Central memory CD8-positive, alpha-beta T cell (primary cell): ENCODE results near the gene C1orf174.

ENCODE experiments used
- ATAC-seq: fragments of 150-1000 bp; cut with Tn5 transposase; replicated peaks from 2 replicates; pipeline ENCODE4 v1.10.0; 2022; ENCODE audit warnings: mild to moderate bottlenecking, moderate FRiP score, moderate number of reproducible peaks; ENCODE audit not compliant: poor library complexity, severe bottlenecking; ENCODE audit errors: extremely low read depth
- DNase-seq, 2 donors: peaks; one replicate each; pipeline ENCODE4 v3.0.0; 2021; ENCODE audit warnings: low spot score in 2 of 2
- H3K27ac Mint-ChIP-seq: one replicate; pipeline ENCODE4 v1.8.0; 2022; ENCODE audit warnings: low read depth, mild to moderate bottlenecking, moderate library complexity, mixed read lengths
- H3K27me3 Mint-ChIP-seq: one replicate; pipeline ENCODE4 v1.8.0; 2022; ENCODE audit warnings: mixed read lengths
- H3K36me3 Mint-ChIP-seq: one replicate; pipeline ENCODE4 v1.8.0; 2022; ENCODE audit warnings: mild to moderate bottlenecking, moderate library complexity, mixed read lengths; ENCODE audit not compliant: insufficient read depth
- H3K4me1 Mint-ChIP-seq: one replicate; pipeline ENCODE4 v1.8.0; 2022; ENCODE audit warnings: mixed read lengths
- H3K4me3 Mint-ChIP-seq: one replicate; pipeline ENCODE4 v1.8.0; 2022; ENCODE audit warnings: mild to moderate bottlenecking, moderate library complexity, mixed read lengths
- H3K9me3 Mint-ChIP-seq: one replicate; pipeline ENCODE4 v1.8.0; 2022; ENCODE audit warnings: mixed read lengths

The C1orf174 gene

GRCh38 chr1:3863231-3863935 is 36.7 kb downstream of the C1orf174 start:
- Mint-ChIP-seq H3K27ac (no peak overlapping the region), H3K36me3 (peaks cover 12% of the 10 kb centered on the region), H3K27me3 (no peaks in the 10 kb centered on the region), H3K9me3 (no peaks in the 10 kb centered on the region), H3K4me1 (peaks cover 21% of the 10 kb centered on the region), H3K4me3 (no peak overlapping the region)
- DNase-seq (no peak), ATAC-seq (no peak)

GRCh38 chr1:3858231-3858981 is 41.7 kb downstream of the C1orf174 start:
- no peak overlapping the region for H3K27ac Mint-ChIP-seq
- H3K36me3 Mint-ChIP-seq = peaks cover 12% of the 10 kb centered on the region
- DNase-seq (no peak), ATAC-seq (no peak)
- H3K4me1 Mint-ChIP-seq = peaks cover 32% of the 10 kb centered on the region
- no peaks in the 10 kb centered on the region for H3K9me3 Mint-ChIP-seq
- H3K27me3 Mint-ChIP-seq = no peaks in the 10 kb centered on the region
- peak overlapping the region; percentile 97 for H3K4me3 Mint-ChIP-seq

- Mint-ChIP-seq H3K36me3 (peaks cover 11% of the 10 kb centered on the region), H3K4me1 (peaks cover 38% of the 10 kb centered on the region), H3K4me3 (peak overlapping the region; percentile 97), H3K27ac (peak overlapping the region; percentile 92), H3K9me3 (no peaks in the 10 kb centered on the region), H3K27me3 (no peaks in the 10 kb centered on the region)
- no peak for DNase-seq
- no peak for ATAC-seq
Observed at GRCh38 chr1:3857791-3858129, 42.3 kb downstream of the C1orf174 start.

- peaks cover 38% of the 10 kb centered on the region for H3K4me1 Mint-ChIP-seq
- H3K27ac Mint-ChIP-seq = peak within 1 kb of the TSS; percentile 92
- DNase-seq (peak; percentile 92 to 96), ATAC-seq (peak; percentile 98)
- H3K36me3 Mint-ChIP-seq = peaks cover 13% of the 10 kb centered on the region
- no peaks in the 10 kb centered on the region for H3K27me3 Mint-ChIP-seq
- peak within 1 kb of the TSS; percentile 97 for H3K4me3 Mint-ChIP-seq
- H3K9me3 Mint-ChIP-seq = no peaks in the 10 kb centered on the region
Observed at GRCh38 chr1:3856923-3857790, 42.9 kb downstream of the C1orf174 start, which contains the start of the genes CEP104 and DFFB. Gene CEP104, minus strand, starts transcription at chr1:3857211. Its CDS starts 4,804 bp downstream, at chr1:3852407. Gene DFFB, plus strand, starts transcription at chr1:3857476. Its CDS starts 128 bp downstream, at chr1:3857604.

DNA sequence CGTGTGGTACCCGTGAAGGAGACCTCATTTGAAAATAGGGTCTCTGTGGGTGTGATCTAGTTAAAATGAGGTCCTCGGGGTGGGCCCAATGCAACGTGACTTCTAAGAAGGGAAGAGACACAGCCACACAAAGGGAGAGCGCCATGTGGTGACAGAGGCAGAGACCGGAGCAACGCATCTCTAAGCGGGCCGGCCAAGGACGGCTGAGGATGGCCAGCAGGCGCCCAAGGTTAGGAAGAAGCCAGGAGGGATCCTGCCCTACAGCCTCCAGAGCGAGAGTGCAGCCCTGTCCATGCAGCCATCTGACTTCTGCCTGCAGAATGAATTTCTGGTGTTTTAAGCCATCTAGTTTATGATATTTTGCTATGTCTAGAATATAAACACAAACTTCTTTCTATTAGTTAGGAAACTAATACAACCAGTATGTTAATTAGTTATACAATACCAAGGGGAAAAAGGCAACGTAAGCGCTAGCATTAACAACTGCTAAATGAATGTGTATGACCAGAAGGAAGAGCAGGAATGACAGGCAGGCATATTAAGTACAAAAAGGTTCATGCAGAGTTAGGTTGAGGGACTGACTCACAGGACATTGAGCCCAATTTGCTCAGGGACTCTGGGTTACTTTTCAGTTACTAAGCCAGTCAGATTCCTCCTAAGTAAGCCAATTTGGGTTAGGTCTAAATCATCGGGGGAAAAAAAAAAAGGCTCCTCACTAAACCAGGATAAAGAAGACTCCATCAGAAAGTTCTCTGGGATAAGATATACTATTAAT is 47.2 kb downstream of the C1orf174 start:
- DNase-seq (no peak), ATAC-seq (no peak)
- no peak overlapping the region for H3K4me3 Mint-ChIP-seq
- H3K4me1 Mint-ChIP-seq = peaks cover 19% of the 10 kb centered on the region
- peak overlapping the region; percentile 41 for H3K27ac Mint-ChIP-seq
- H3K27me3 Mint-ChIP-seq = no peaks in the 10 kb centered on the region
- H3K36me3 Mint-ChIP-seq = peaks cover 30% of the 10 kb centered on the region
- no peaks in the 10 kb centered on the region for H3K9me3 Mint-ChIP-seq

GRCh38 chr1:3852091-3852490 is 48.0 kb downstream of the C1orf174 start:
- Mint-ChIP-seq H3K36me3 (peaks cover 36% of the 10 kb centered on the region), H3K27ac (no peak overlapping the region), H3K4me1 (peaks cover 14% of the 10 kb centered on the region), H3K27me3 (no peaks in the 10 kb centered on the region), H3K4me3 (no peak overlapping the region), H3K9me3 (no peaks in the 10 kb centered on the region)
- ATAC-seq (no peak), DNase-seq (no peak)

DNA sequence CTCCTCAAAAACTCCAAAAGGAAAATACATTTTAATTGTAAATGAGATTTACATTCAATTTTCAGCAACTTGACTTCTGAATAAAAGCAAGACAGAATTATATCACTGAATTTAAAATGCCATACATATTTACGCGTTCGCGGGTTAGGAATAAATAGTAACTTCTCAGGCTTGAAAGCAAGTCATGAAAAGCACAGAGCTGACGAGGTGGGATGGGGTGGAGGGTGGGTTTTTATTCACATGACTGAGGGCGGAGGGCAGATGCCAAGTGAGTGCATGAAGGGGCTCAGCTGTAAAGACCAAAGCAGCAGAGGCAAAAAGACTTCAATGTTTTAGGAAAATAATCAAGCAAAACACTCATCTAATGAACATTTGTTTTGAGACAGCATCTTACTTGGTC is 48.8 kb downstream of the C1orf174 start:
- no peaks in the 10 kb centered on the region for H3K27me3 Mint-ChIP-seq
- no peak overlapping the region for H3K4me3 Mint-ChIP-seq
- no peak for ATAC-seq
- peaks cover 13% of the 10 kb centered on the region for H3K4me1 Mint-ChIP-seq
- peaks cover 38% of the 10 kb centered on the region for H3K36me3 Mint-ChIP-seq
- no peaks in the 10 kb centered on the region for H3K9me3 Mint-ChIP-seq
- no peak overlapping the region for H3K27ac Mint-ChIP-seq
- no peak for DNase-seq

GRCh38 chr1:3850857-3851256 is 49.2 kb downstream of the C1orf174 start:
- Mint-ChIP-seq H3K4me3 (no peak overlapping the region), H3K4me1 (peaks cover 13% of the 10 kb centered on the region), H3K9me3 (no peaks in the 10 kb centered on the region), H3K36me3 (peaks cover 37% of the 10 kb centered on the region), H3K27ac (no peak overlapping the region), H3K27me3 (no peaks in the 10 kb centered on the region)
- no peak for DNase-seq
- ATAC-seq = no peak

- DNase-seq (no peak), ATAC-seq (no peak)
- no peaks in the 10 kb centered on the region for H3K27me3 Mint-ChIP-seq
- no peaks in the 10 kb centered on the region for H3K4me1 Mint-ChIP-seq
- no peaks in the 10 kb centered on the region for H3K9me3 Mint-ChIP-seq
- H3K4me3 Mint-ChIP-seq = no peak overlapping the region
- H3K27ac Mint-ChIP-seq = no peak overlapping the region
- peaks cover 59% of the 10 kb centered on the region for H3K36me3 Mint-ChIP-seq
Observed at GRCh38 chr1:3847081-3847480, 53.0 kb downstream of the C1orf174 start.

DNA sequence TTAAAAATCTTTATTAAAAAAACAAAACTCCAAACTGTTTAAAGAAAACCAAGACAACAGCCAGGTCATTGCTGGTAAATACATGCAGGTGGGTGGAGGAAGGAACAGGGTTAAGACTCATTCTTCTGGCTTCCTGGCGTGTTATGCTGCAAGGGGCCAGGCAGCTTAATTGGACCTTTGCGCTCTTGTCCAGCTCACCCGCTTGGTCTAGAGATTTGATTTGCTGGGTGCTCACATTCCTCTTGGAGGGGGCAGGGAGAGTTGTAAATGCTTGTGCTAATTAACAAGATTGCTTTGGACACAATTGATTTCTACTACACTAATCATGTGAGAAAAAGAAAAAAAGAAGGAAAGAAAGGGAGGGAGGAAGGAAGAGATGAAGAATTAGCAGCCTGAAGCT is 53.5 kb downstream of the C1orf174 start:
- H3K36me3 Mint-ChIP-seq = peaks cover 63% of the 10 kb centered on the region

GRCh38 chr1:3842912-3843311 is 57.2 kb downstream of the C1orf174 start:
- H3K4me3 Mint-ChIP-seq = no peak overlapping the region
- H3K9me3 Mint-ChIP-seq = no peaks in the 10 kb centered on the region
- no peaks in the 10 kb centered on the region for H3K27me3 Mint-ChIP-seq
- no peak for ATAC-seq
- no peaks in the 10 kb centered on the region for H3K4me1 Mint-ChIP-seq
- peaks cover 61% of the 10 kb centered on the region for H3K36me3 Mint-ChIP-seq
- no peak for DNase-seq
- H3K27ac Mint-ChIP-seq = no peak overlapping the region

More for the DNA sequence above, 53.5 kb downstream of the C1orf174 start:
- H3K9me3 Mint-ChIP-seq = no peaks in the 10 kb centered on the region
- no peak for DNase-seq
- H3K27ac Mint-ChIP-seq = no peak overlapping the region
- no peaks in the 10 kb centered on the region for H3K27me3 Mint-ChIP-seq
- no peak overlapping the region for H3K4me3 Mint-ChIP-seq
- no peaks in the 10 kb centered on the region for H3K4me1 Mint-ChIP-seq
- no peak for ATAC-seq

GRCh38 chr1:3841491-3841890 is 58.6 kb downstream of the C1orf174 start:
- Mint-ChIP-seq H3K9me3 (no peaks in the 10 kb centered on the region), H3K27me3 (no peaks in the 10 kb centered on the region), H3K27ac (no peak overlapping the region), H3K36me3 (peaks cover 57% of the 10 kb centered on the region), H3K4me3 (no peak overlapping the region), H3K4me1 (no peaks in the 10 kb centered on the region)
- DNase-seq (no peak), ATAC-seq (no peak)
